ENCODE results near the gene FZD10. TPM values are rescaled to one million over a fixed set of nuclear protein-coding genes. Genes with fewer than 3 reads are reported as not detected.

The FZD10 gene
- total and polyA plus RNA-seq, 2 experiments from 2014 or later = 0.11 to 0.45 TPM

- H3K36me3 Mint-ChIP-seq (ENCODE audit: low read depth) = peaks cover 54% of the 10 kb centered on the region
- no peaks in the 10 kb centered on the region for H3K27me3 ChIP-seq (ENCODE audit: insufficient read depth)
Observed at GRCh38 chr12:130205495-130205894, 43.2 kb downstream of the FZD10 start.

GRCh38 chr12:130212384-130212989 lies 50.2 kb downstream of the FZD10 start:
- H3K27ac Mint-ChIP-seq = no peak overlapping the region
- peaks cover 5% of the 10 kb centered on the region for H3K27me3 Mint-ChIP-seq (ENCODE audit: insufficient read depth, low read depth, poor library complexity)
- TF ChIP-seq POLR2AphosphoS5 (IDR thresholded peaks at IDR 0.05; ENCODE audit: low read depth) (no peak), EZH2phosphoT487 (IDR thresholded peaks at IDR 0.05; ENCODE audit: unreplicated experiment) (no peak), ZNF331 (CRISPR knock-in tag; IDR thresholded peaks at IDR 0.05; ENCODE audit: low read depth) (no peak), REST (IDR thresholded peaks at IDR 0.05; ENCODE audit: unreplicated experiment) (no peak), JUNB (IDR thresholded peaks at IDR 0.05; ENCODE audit: unreplicated experiment) (no peak), NANOG (IDR thresholded peaks at IDR 0.05; ENCODE audit: borderline replicate concordance) (no peak), CTCF (conservative IDR thresholded peaks at IDR 0.05; ENCODE audit: low read depth in 2 of 2) (no peak), EZH2 (IDR thresholded peaks at IDR 0.05; ENCODE audit: low read depth, unreplicated experiment) (no peak)

More at GRCh38 chr12:130205495-130205894, 43.2 kb downstream of the FZD10 start:
- ATAC-seq (no peak), DNase-seq (ENCODE audit: low spot score) (no peak)
- Histone ChIP-seq H3K4me2 (no peak overlapping the region), H3K36me3 (ENCODE audit: insufficient read depth) (no peaks in the 10 kb centered on the region), H3F3A (replicated peaks; ENCODE audit: low read depth) (no peaks in the 10 kb centered on the region), H4K20me1 (replicated peaks; ENCODE audit: insufficient read depth) (no peaks in the 10 kb centered on the region), H3K9me2 (ENCODE audit: insufficient read depth) (no peaks in the 10 kb centered on the region), H3K27ac (ENCODE audit: low read depth) (no peak overlapping the region), H3K79me2 (replicated peaks; ENCODE audit: insufficient read depth) (no peaks in the 10 kb centered on the region), H2AFZ (no peak overlapping the region), H3K4me3 (no peak overlapping the region), H3K4me1 (ENCODE audit: insufficient read depth) (no peaks in the 10 kb centered on the region)
- Mint-ChIP-seq H3K9me3 (peaks cover 3% of the 10 kb centered on the region; the same call in 2 of the 3 replicates), H3K27me3 (ENCODE audit: insufficient read depth, low read depth, poor library complexity) (peaks cover 6% of the 10 kb centered on the region), H3K27ac (no peak overlapping the region), H3K4me3 (no peak overlapping the region), H3K4me1 (no peaks in the 10 kb centered on the region)
- no peak for TF ChIP-seq EZH2 (IDR thresholded peaks at IDR 0.05; ENCODE audit: low read depth, unreplicated experiment)
- no peak for TF ChIP-seq NANOG (IDR thresholded peaks at IDR 0.05; ENCODE audit: borderline replicate concordance)
- TF ChIP-seq JUNB (IDR thresholded peaks at IDR 0.05; ENCODE audit: unreplicated experiment) = no peak
- no peak for TF ChIP-seq ETS1 (IDR thresholded peaks at IDR 0.05)
- TF ChIP-seq ZNF114 (CRISPR knock-in tag; IDR thresholded peaks at IDR 0.05) = no peak
- TF ChIP-seq CTCF (conservative IDR thresholded peaks at IDR 0.05; ENCODE audit: low read depth in 2 of 2) = no peak
- TF ChIP-seq POLR2AphosphoS5 (IDR thresholded peaks at IDR 0.05; ENCODE audit: low read depth) = no peak
- no peak for TF ChIP-seq STAT1 (IDR thresholded peaks at IDR 0.05; ENCODE audit: unreplicated experiment)
- no peak for TF ChIP-seq EZH2phosphoT487 (IDR thresholded peaks at IDR 0.05; ENCODE audit: unreplicated experiment)

More at GRCh38 chr12:130212384-130212989, 50.2 kb downstream of the FZD10 start:
- no peaks in the 10 kb centered on the region for H3F3A ChIP-seq (replicated peaks; ENCODE audit: low read depth)
- no peaks in the 10 kb centered on the region for H3K36me3 ChIP-seq (ENCODE audit: insufficient read depth)
- no peak overlapping the region for H3K27ac ChIP-seq (ENCODE audit: low read depth)
- peaks cover 18% of the 10 kb centered on the region; the same call in 1 of the 2 replicates for H3K27me3 ChIP-seq (ENCODE audit: insufficient read depth)
- no peaks in the 10 kb centered on the region for H3K9me2 ChIP-seq (ENCODE audit: insufficient read depth)
- H3K79me2 ChIP-seq (replicated peaks; ENCODE audit: insufficient read depth) = no peaks in the 10 kb centered on the region
- peaks cover 48% of the 10 kb centered on the region for H3K36me3 Mint-ChIP-seq (ENCODE audit: low read depth)
- H3K4me2 ChIP-seq = no peak overlapping the region
- no peak overlapping the region for H2AFZ ChIP-seq
- no peaks in the 10 kb centered on the region for H4K20me1 ChIP-seq (replicated peaks; ENCODE audit: insufficient read depth)
- H3K4me1 ChIP-seq (ENCODE audit: insufficient read depth) = no peaks in the 10 kb centered on the region
- no peak for ATAC-seq
- no peak overlapping the region for H3K4me3 ChIP-seq
- DNase-seq (ENCODE audit: low spot score) = peak; percentile 7
- no peaks in the 10 kb centered on the region for H3K4me1 Mint-ChIP-seq
- peaks cover 14% of the 10 kb centered on the region; the same call in 2 of the 3 replicates for H3K9me3 Mint-ChIP-seq
- no peak overlapping the region for H3K4me3 Mint-ChIP-seq

Data from GM23338 (cell line).